Stimulated activated naive CD8-positive, alpha-beta T cell treated with anti-CD3 and anti-CD28 coated beads, Interleukin-15, amount 100 ng/mL, for 72 hours (primary cell): Measurements from ENCODE around the gene OLFM1.

Source experiments
- ATAC-seq: fragments of 150-1000 bp; cut with Tn5 transposase; 2 replicates; pipeline ENCODE4 v1.10.0; 2021; ENCODE audit warnings: mild to moderate bottlenecking, moderate library complexity
- DNase-seq, 2 donors: peaks; one replicate each; pipeline ENCODE4 v3.0.0; 2021 to 2022
- H3K27ac Mint-ChIP-seq, 2 donors: one replicate each; pipeline ENCODE4 v1.8.0; 2022; ENCODE audit warnings: mild to moderate bottlenecking in 2 of 2, mixed read lengths in 2 of 2, moderate library complexity in 2 of 2
- H3K27me3 Mint-ChIP-seq: one replicate; pipeline ENCODE4 v1.8.0; 2022; ENCODE audit warnings: mixed read lengths
- H3K4me1 Mint-ChIP-seq: one replicate; pipeline ENCODE4 v1.8.0; 2022; ENCODE audit warnings: mild to moderate bottlenecking, mixed read lengths
- H3K4me3 Mint-ChIP-seq, 2 donors: one replicate each; pipeline ENCODE4 v1.8.0; 2022; ENCODE audit warnings: mild to moderate bottlenecking in 2 of 2, mixed read lengths in 2 of 2, moderate library complexity in 1 of 2
- H3K9me3 Mint-ChIP-seq, 2 donors: one replicate each; pipeline ENCODE4 v1.8.0; 2022; ENCODE audit warnings: mixed read lengths in 2 of 2

Gene OLFM1

GRCh38 chr9:135119496-135120064, 32.1 kb downstream of the OLFM1 start:
- Mint-ChIP-seq H3K4me3 (no peak overlapping the region), H3K27ac (no peak overlapping the region), H3K4me1 (no peaks in the 10 kb centered on the region), H3K9me3 (peaks cover 0 to 24% of the 10 kb centered on the region in 2 donors), H3K27me3 (peaks cover 8% of the 10 kb centered on the region)
- no peak for ATAC-seq
- no peak for DNase-seq

- no peak overlapping the region for H3K4me3 Mint-ChIP-seq
- H3K27ac Mint-ChIP-seq: no peak overlapping the region
- ATAC-seq (no peak), DNase-seq (no peak)
- H3K9me3 Mint-ChIP-seq: peaks cover 0 to 24% of the 10 kb centered on the region in 2 donors
- peaks cover 8% of the 10 kb centered on the region for H3K27me3 Mint-ChIP-seq
- H3K4me1 Mint-ChIP-seq: no peaks in the 10 kb centered on the region
Measured at GRCh38 chr9:135120249-135120648, 32.8 kb downstream of the OLFM1 start.

- Mint-ChIP-seq H3K9me3 (peaks cover 0 to 24% of the 10 kb centered on the region in 2 donors), H3K27me3 (peaks cover 8% of the 10 kb centered on the region), H3K4me1 (no peaks in the 10 kb centered on the region), H3K27ac (no peak overlapping the region), H3K4me3 (no peak overlapping the region)
- DNase-seq (no peak), ATAC-seq (no peak)
Measured at GRCh38 chr9:135122316-135122715, 34.8 kb downstream of the OLFM1 start.

GRCh38 chr9:135123126-135123772, 35.8 kb downstream of the OLFM1 start:
- Mint-ChIP-seq H3K4me3 (no peak overlapping the region), H3K9me3 (peaks cover 0 to 23% of the 10 kb centered on the region in 2 donors), H3K27me3 (peaks cover 15% of the 10 kb centered on the region), H3K27ac (peak overlapping the region in 1 of 2 donors; percentile 48), H3K4me1 (no peaks in the 10 kb centered on the region)
- DNase-seq: no peak
- ATAC-seq: no peak

GRCh38 chr9:135123773-135124134, 36.3 kb downstream of the OLFM1 start:
- peaks cover 16% of the 10 kb centered on the region for H3K27me3 Mint-ChIP-seq
- H3K4me1 Mint-ChIP-seq: no peaks in the 10 kb centered on the region
- peak overlapping the region in 1 of 2 donors; percentile 48 for H3K27ac Mint-ChIP-seq
- DNase-seq (no peak), ATAC-seq (no peak)
- H3K9me3 Mint-ChIP-seq: peaks cover 0 to 18% of the 10 kb centered on the region in 2 donors
- H3K4me3 Mint-ChIP-seq: no peak overlapping the region

- H3K4me3 Mint-ChIP-seq: no peak overlapping the region
- H3K27me3 Mint-ChIP-seq: peaks cover 16% of the 10 kb centered on the region
- H3K4me1 Mint-ChIP-seq: peaks cover 20% of the 10 kb centered on the region
- H3K27ac Mint-ChIP-seq: no peak overlapping the region
- no peak for ATAC-seq
- DNase-seq: no peak
- peaks cover 0 to 5% of the 10 kb centered on the region in 2 donors for H3K9me3 Mint-ChIP-seq
Measured at GRCh38 chr9:135126451-135127187, 39.2 kb downstream of the OLFM1 start.

- Mint-ChIP-seq H3K27me3 (peaks cover 18% of the 10 kb centered on the region), H3K4me1 (peaks cover 20% of the 10 kb centered on the region), H3K4me3 (no peak overlapping the region), H3K9me3 (peaks cover 0 to 5% of the 10 kb centered on the region in 2 donors), H3K27ac (peak overlapping the region in 1 of 2 donors; percentile 68)
- ATAC-seq (no peak), DNase-seq (no peak)
Measured at GRCh38 chr9:135127718-135128670, 40.5 kb downstream of the OLFM1 start.

GRCh38 chr9:135129137-135129695, 41.7 kb downstream of the OLFM1 start:
- H3K4me3 Mint-ChIP-seq: no peak overlapping the region
- no peak for DNase-seq
- ATAC-seq: peak; percentile 76

GRCh38 chr9:135130207-135130976, 42.9 kb downstream of the OLFM1 start:
- Mint-ChIP-seq H3K4me1 (peaks cover 20% of the 10 kb centered on the region), H3K27ac (peak overlapping the region in 1 of 2 donors; percentile 34), H3K4me3 (no peak overlapping the region), H3K27me3 (peaks cover 29% of the 10 kb centered on the region), H3K9me3 (peaks cover 0 to 5% of the 10 kb centered on the region in 2 donors)
- ATAC-seq: peak; percentile 61
- DNase-seq: peak; percentile 14 to 54

More at GRCh38 chr9:135129137-135129695, 41.7 kb downstream of the OLFM1 start:
- peaks cover 29% of the 10 kb centered on the region for H3K27me3 Mint-ChIP-seq
- no peak overlapping the region for H3K27ac Mint-ChIP-seq
- H3K4me1 Mint-ChIP-seq: peaks cover 20% of the 10 kb centered on the region
- H3K9me3 Mint-ChIP-seq: peaks cover 0 to 5% of the 10 kb centered on the region in 2 donors

GRCh38 chr9:135131488-135131887, 44.0 kb downstream of the OLFM1 start:
- no peak for ATAC-seq

GRCh38 chr9:135132008-135132407, 44.5 kb downstream of the OLFM1 start:
- DNase-seq: no peak
- Mint-ChIP-seq H3K27ac (peak overlapping the region in 1 of 2 donors; percentile 34), H3K27me3 (peaks cover 34% of the 10 kb centered on the region)

More at GRCh38 chr9:135131488-135131887, 44.0 kb downstream of the OLFM1 start:
- peak overlapping the region in 1 of 2 donors; percentile 34 for H3K27ac Mint-ChIP-seq
- H3K27me3 Mint-ChIP-seq: peaks cover 29% of the 10 kb centered on the region
- DNase-seq: no peak
- H3K4me1 Mint-ChIP-seq: peaks cover 20% of the 10 kb centered on the region
- H3K4me3 Mint-ChIP-seq: no peak overlapping the region
- peaks cover 0 to 5% of the 10 kb centered on the region in 2 donors for H3K9me3 Mint-ChIP-seq

GRCh38 chr9:135134268-135135022, 47.0 kb downstream of the OLFM1 start:
- no peak for ATAC-seq
- H3K27ac Mint-ChIP-seq: no peak overlapping the region

More at GRCh38 chr9:135132008-135132407, 44.5 kb downstream of the OLFM1 start:
- no peak overlapping the region for H3K4me3 Mint-ChIP-seq
- H3K9me3 Mint-ChIP-seq: peaks cover 0 to 5% of the 10 kb centered on the region in 2 donors
- no peak for ATAC-seq
- peaks cover 20% of the 10 kb centered on the region for H3K4me1 Mint-ChIP-seq

GRCh38 chr9:135135171-135135928, 47.9 kb downstream of the OLFM1 start:
- peaks cover 13% of the 10 kb centered on the region for H3K4me1 Mint-ChIP-seq
- DNase-seq (no peak), ATAC-seq (no peak)
- H3K4me3 Mint-ChIP-seq: no peak overlapping the region
- peaks cover 28% of the 10 kb centered on the region for H3K27me3 Mint-ChIP-seq
- H3K27ac Mint-ChIP-seq: no peak overlapping the region
- H3K9me3 Mint-ChIP-seq: no peaks in the 10 kb centered on the region

More at GRCh38 chr9:135134268-135135022, 47.0 kb downstream of the OLFM1 start:
- H3K4me3 Mint-ChIP-seq: no peak overlapping the region
- H3K9me3 Mint-ChIP-seq: peaks cover 0 to 5% of the 10 kb centered on the region in 2 donors
- peaks cover 20% of the 10 kb centered on the region for H3K4me1 Mint-ChIP-seq
- DNase-seq: no peak
- peaks cover 28% of the 10 kb centered on the region for H3K27me3 Mint-ChIP-seq
